Right lobe of liver (tissue), 6 donors: ENCODE measurements around the gene GNB1L. TPM values are rescaled to one million over a fixed set of nuclear protein-coding genes. Genes with fewer than 3 reads are reported as not detected.

Source experiments
- ATAC-seq, 4 donors: fragments of 200-7000 bp; cut with Tn5 transposase; one replicate each; pipeline ENCODE4 v1.9.1; 2020; ENCODE audit warnings: mild to moderate bottlenecking in 4 of 4, moderate library complexity in 4 of 4
- DNase-seq, 3 donors: peaks; one replicate each; pipeline ENCODE4 v3.0.0-alpha.2; 2020
- H3K27ac ChIP-seq, 3 donors: fragments of 200-600 bp; one replicate each; pipeline ENCODE4 v1.8.0; 2022
- H3K27me3 ChIP-seq, 2 donors: fragments of 200-600 bp; one replicate each; pipeline ENCODE4 v1.8.0; 2022
- H3K36me3 ChIP-seq, 4 donors: fragments of 200-600 bp; sonication (generic) in 1 of 4; one replicate each; pipeline versions ENCODE4 v1.5.1 to v1.8.0; 2017 to 2022; ENCODE audit warnings: control low read depth in 1 of 4
- H3K4me1 ChIP-seq, 4 donors: fragments of 200-600 bp; sonication (generic) in 1 of 4; one replicate each; pipeline versions ENCODE4 v1.5.1 to v1.8.0; 2017 to 2022; ENCODE audit warnings: control low read depth in 1 of 4
- H3K4me3 ChIP-seq, 3 donors: fragments of 200-600 bp; one replicate each; pipeline ENCODE4 v1.8.0; 2022
- H3K9me3 ChIP-seq, 4 donors: fragments of 200-600 bp; sonication (generic) in 1 of 4; one replicate each; pipeline versions ENCODE4 v1.5.1 to v1.8.0; 2017 to 2022; ENCODE audit warnings: control low read depth in 1 of 4
- CTCF ChIP-seq, 4 donors: fragments of 200-600 bp in 3 of 4; fragments of 450-650 bp in 1 of 4; IDR thresholded peaks; one replicate each; pipeline versions ENCODE4 v1.5.1 to v1.8.0; 2016 to 2022; ENCODE audit warnings: antibody characterized with exemption in 4 of 4, mild to moderate bottlenecking in 2 of 4
- POLR2A ChIP-seq: fragments of 450-650 bp; IDR thresholded peaks from one replicate; pipeline ENCODE4 v1.6.1; 2017; ENCODE audit warnings: antibody characterized with exemption, mild to moderate bottlenecking
- WGBS: methylation state at CpG from one replicate; pipeline ENCODE4 v1.1.6; 2018; ENCODE audit warnings: low coverage, low lambda C conversion rate; ENCODE audit not compliant: insufficient coverage; ENCODE audit errors: missing lambda C conversion rate; 5-methylcytosine and 5-hydroxymethylcytosine counted together
- intact Hi-C, 2 donors: fragments of 100-400 bp; cut with DNase I; formaldehyde crosslinking; loops; one replicate each; pipeline versions ENCODE4 v1.11.2 to v1.14.1; 2022
- total RNA-seq, 6 experiments: library from RNA; depleted of rRNA in 2 of 6; stranded (reverse); fragments of >200 nt in 2 of 6; fragmentation: NEBNext Ultra II Directional in 3 of 6; extraction: Animal tissue kit (Norgen Biotek cat#: 25700) in 3 of 6; gene quantifications; one replicate each; pipeline versions ENCODE4 v1.1.0 to v1.2.4, GENCODE V29; 2016 to 2023
- donor health status: DM: no; HTN: yes; CAD: no.
- donor health status: DM: no; HTN: no; CAD: no.
- donor health status: DM: no; HTN: no; CAD: no.
- donor health status: DM: no; HTN: yes; CAD: no.
- donor health status: DM: no; HTN: yes; CAD: no.

The GNB1L gene
- total RNA-seq, 6 experiments from 2014 or later, result 1.4 to 3.2 (median 2.7) TPM

- Histone ChIP-seq H3K9me3 (no peaks in the 10 kb centered on the region), H3K4me1 (no peaks in the 10 kb centered on the region), H3K27me3 (no peaks in the 10 kb centered on the region), H3K4me3 (no peak overlapping the region), H3K27ac (no peak overlapping the region), H3K36me3 (no peaks in the 10 kb centered on the region)
- intact Hi-C loops, result no loop called here
- WGBS, result 82% methylated on average over 3 of the region's 4 CpGs
- no peak for ATAC-seq
- TF ChIP-seq CTCF (IDR thresholded peaks at IDR 0.05), result no peak
- no peak for DNase-seq
Observed at GRCh38 chr22:19743651-19744050, 111.0 kb downstream of the GNB1L start.

GRCh38 chr22:19743081-19743480, 111.6 kb downstream of the GNB1L start:
- WGBS, result 83% methylated on average over 2 of the region's 6 CpGs
- Histone ChIP-seq H3K4me3 (no peak overlapping the region), H3K27me3 (no peaks in the 10 kb centered on the region), H3K36me3 (no peaks in the 10 kb centered on the region), H3K27ac (no peak overlapping the region), H3K4me1 (no peaks in the 10 kb centered on the region), H3K9me3 (no peaks in the 10 kb centered on the region)
- TF ChIP-seq CTCF (IDR thresholded peaks at IDR 0.05), result no peak
- TF ChIP-seq POLR2A, result no peak
- no peak for ATAC-seq
- intact Hi-C loops, result no loop called here
- DNase-seq, result no peak

- Histone ChIP-seq H3K27me3 (no peaks in the 10 kb centered on the region), H3K27ac (no peak overlapping the region), H3K9me3 (no peaks in the 10 kb centered on the region), H3K4me1 (no peaks in the 10 kb centered on the region), H3K4me3 (no peak overlapping the region), H3K36me3 (no peaks in the 10 kb centered on the region)
- ATAC-seq, result no peak
- DNase-seq, result no peak
- intact Hi-C loops, result no loop called here
- WGBS, result 58% methylated on average over 4 of the region's 21 CpGs
- TF ChIP-seq POLR2A (no peak), CTCF (IDR thresholded peaks at IDR 0.05) (no peak)
Observed at GRCh38 chr22:19742160-19743066, 112.3 kb downstream of the GNB1L start.

- no peaks in the 10 kb centered on the region for H3K9me3 ChIP-seq
- intact Hi-C loops, result no loop called here
- WGBS, result 83% methylated on average over 2 of the region's 7 CpGs
- no peaks in the 10 kb centered on the region for H3K36me3 ChIP-seq
- ATAC-seq (no peak), DNase-seq (no peak)
- no peak overlapping the region for H3K27ac ChIP-seq
- no peak for TF ChIP-seq POLR2A
- no peak for TF ChIP-seq CTCF (IDR thresholded peaks at IDR 0.05)
- no peak overlapping the region for H3K4me3 ChIP-seq
- H3K4me1 ChIP-seq, result no peaks in the 10 kb centered on the region
- H3K27me3 ChIP-seq, result no peaks in the 10 kb centered on the region
Observed at GRCh38 chr22:19741053-19741452, 113.6 kb downstream of the GNB1L start.
